HG03378 (cell line): ENCODE data around the gene LMOD3.

Experiments used
- ATAC-seq: cut with Tn5 transposase; IDR thresholded peaks from one replicate; pipeline ENCODE4 v1.9.1; 2021; ENCODE audit warnings: mild to moderate bottlenecking, moderate library complexity; ENCODE audit not compliant: unreplicated experiment

LMOD3 gene

GRCh38 chr3:69126216-69126615 is 3.8 kb upstream of the LMOD3 start:
- ATAC-seq = no peak

- no peak for ATAC-seq
These were observed 445 bp downstream of the LMOD3 start for GRCh38 chr3:69121950-69122349.

DNA sequence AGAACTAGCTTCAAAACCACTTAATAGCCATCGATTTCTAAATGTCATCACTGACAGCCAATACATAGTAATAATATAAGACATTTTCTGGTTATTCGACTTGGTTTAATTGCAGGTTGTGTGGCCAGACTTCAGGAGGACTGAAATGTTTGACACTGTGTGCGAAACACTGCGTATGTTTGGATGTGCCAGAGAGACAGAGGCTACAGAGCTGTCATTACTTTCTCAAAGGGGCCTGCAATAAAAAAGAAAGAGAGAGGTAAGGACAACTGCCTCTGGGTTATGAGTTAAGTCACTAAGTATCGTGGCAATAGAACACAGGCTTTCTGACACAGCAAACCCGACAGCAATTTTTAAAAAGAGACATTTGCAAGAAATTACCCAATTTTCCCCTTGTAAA is 882 bp downstream of the LMOD3 start:
- ATAC-seq = no peak

- ATAC-seq = peak; percentile 90
These were observed 1.4 kb downstream of the LMOD3 start for GRCh38 chr3:69120879-69121464.

GRCh38 chr3:69119681-69120080 is 2.7 kb downstream of the LMOD3 start:
- ATAC-seq = no peak

- no peak for ATAC-seq
These were observed 3.3 kb downstream of the LMOD3 start for GRCh38 chr3:69119138-69119537.

GRCh38 chr3:69118555-69118954 is 3.8 kb downstream of the LMOD3 start:
- no peak for ATAC-seq

DNA sequence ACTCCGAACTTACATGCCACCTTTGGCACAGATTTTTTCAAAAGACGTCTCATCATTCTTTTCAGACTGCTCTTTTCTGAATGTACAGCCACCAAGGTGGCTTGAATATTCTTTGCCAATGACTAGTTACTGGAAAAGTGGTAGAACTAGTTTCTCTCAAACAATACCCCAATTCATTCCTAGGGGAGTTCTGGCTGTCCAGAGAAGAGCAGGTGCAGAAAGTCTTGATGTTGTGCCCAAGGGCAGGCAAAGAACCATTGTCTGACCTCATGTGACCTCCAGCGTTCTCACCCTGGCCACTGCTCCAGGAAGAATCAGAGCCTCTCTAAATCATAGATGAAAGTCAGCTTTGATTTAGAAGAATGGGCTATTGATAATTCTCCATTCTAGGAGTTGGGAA is 5.5 kb downstream of the LMOD3 start:
- ATAC-seq = no peak

GRCh38 chr3:69116162-69116561 is 6.2 kb downstream of the LMOD3 start:
- no peak for ATAC-seq

DNA sequence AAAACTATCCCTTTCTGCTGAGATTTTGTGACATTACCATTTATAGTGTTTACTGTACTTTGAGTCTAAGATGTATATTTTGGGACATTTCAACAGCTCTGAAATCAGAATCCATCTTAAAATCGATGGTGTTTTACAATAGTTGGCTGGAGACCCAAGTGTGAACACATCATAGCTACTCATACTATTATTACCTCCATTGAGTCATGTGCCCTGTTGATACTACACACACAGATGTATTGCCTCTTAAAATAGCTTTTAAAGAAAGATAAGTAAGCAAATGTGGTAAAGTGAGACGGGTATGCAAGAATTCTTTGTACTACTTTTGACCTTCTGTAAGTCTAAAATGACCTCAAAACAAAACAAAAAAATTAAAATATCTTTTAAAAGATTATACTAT is 6.7 kb downstream of the LMOD3 start:
- no peak for ATAC-seq

- no peak for ATAC-seq
These were observed 8.9 kb downstream of the LMOD3 start for GRCh38 chr3:69113536-69113935.

DNA sequence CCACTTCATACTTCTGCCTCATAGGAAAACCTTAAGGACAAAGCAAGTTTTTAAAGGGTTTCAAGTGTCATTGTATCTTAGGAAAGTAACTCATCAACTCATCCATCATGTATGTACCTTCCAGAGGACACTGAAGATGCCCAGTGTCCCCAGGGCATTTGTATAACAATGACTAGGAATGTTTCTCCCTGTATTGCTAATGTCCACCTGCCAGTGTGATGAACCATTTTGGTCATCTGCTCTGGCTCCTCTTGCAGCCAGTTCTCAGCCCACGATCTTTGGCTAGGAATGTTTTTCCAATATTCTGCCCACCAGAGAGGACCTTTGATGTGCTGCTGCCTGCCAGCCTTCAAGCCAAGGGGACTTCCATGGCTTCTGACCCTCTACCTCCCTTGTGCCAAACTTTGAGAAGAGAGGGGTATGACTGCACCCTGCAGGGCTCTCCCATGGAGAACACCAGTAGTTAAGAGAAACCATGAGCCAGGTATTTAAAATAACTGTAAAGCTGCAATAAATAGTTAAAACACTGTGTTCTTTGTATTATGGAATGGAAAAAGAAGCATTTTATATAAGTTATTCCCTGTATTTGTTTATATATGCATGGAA is 11.4 kb downstream of the LMOD3 start:
- no peak for ATAC-seq

GRCh38 chr3:69108811-69109210 is 13.6 kb downstream of the LMOD3 start:
- no peak for ATAC-seq

DNA sequence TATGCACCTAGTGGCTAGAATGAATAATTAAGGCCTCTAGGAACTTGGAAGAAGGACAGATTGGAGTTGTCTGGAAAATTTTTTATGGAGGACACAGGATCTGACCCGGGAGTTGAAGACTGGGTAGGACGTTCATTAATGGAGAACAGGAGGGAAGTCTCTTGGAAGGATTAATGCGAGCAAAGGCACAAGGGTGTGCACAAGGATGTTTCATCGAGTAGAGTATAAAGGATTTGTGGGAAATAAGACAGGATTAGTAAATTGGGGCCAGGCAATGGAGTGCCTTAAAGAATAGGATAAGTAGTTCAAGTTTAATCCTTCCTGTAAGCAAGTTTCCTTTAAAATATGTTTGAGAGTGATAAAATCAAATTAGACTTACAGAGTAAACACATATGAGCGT is 14.6 kb downstream of the LMOD3 start:
- no peak for ATAC-seq

GRCh38 chr3:69105320-69105719 is 17.1 kb downstream of the LMOD3 start:
- ATAC-seq = no peak

- ATAC-seq = no peak
These were observed 17.8 kb downstream of the LMOD3 start for GRCh38 chr3:69104586-69104985.

- no peak for ATAC-seq
These were observed 19.3 kb downstream of the LMOD3 start for GRCh38 chr3:69103123-69103522.

- no peak for ATAC-seq
These were observed 20.0 kb downstream of the LMOD3 start for GRCh38 chr3:69102384-69102783.

- no peak for ATAC-seq
These were observed 22.8 kb downstream of the LMOD3 start for GRCh38 chr3:69099576-69099975.

DNA sequence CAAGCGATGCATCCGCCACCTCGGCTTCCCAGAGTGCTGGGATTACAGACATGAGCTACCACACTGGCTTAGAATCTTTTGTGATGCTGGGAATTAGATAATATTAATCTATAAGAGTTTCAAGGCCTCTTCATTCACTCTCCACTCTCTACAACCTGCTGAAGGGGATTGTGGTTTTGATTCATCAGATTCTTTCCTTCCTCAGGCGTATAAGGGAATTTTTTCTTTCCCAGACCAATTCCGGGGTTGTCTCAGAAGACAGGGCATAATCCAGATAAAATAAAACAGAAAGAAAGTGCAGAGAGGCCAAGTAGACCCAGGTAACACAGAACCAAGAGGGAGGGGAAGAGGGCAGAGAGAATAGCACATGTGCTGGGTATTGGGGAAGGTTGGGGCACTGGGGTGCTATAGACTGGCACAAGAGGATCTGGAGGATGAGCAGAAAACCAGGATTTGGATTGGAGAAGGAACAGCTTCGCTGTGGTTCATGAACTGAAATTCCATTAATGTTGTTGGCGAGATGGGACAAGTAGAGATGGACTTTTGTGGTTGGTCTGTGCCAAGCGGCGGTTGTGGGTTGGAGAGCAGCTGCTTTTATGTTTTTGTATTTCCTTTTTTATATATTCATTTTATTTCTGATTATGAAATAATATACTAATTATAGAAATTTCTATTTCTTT is 24.8 kb downstream of the LMOD3 start:
- no peak for ATAC-seq

DNA sequence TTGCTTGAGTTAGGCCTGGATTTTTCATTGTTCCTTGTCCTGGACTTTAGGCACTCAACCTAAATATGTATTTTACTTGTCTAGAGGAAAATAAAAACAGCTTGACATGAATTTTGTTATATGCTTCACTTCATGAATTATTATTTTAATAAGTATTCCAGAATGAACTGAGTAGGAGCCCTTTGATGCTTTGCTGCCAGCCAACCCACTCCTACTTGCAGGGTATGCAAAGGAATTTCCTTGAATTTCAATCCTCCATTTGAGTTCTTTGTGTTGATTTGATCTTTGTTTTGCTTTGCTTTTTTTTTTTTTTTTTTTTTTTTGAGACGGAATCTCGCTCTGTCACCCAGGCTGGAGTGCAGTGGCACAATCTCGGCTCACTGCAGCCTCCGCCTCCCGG is 26.1 kb downstream of the LMOD3 start:
- no peak for ATAC-seq

GRCh38 chr3:69095636-69096035 is 26.8 kb downstream of the LMOD3 start:
- no peak for ATAC-seq
